Measurements from ENCODE around the gene AGFG1. TPM values are rescaled to one million over a fixed set of nuclear protein-coding genes. Genes with fewer than 3 reads are reported as not detected.

AGFG1 gene
- total RNA-seq, 1 donor from 2014 or later, result 239 TPM

GRCh38 chr2:227450926-227451654 lies 20.9 kb upstream of the AGFG1 start:
- DNase-seq (ENCODE audit: low spot score), result no peak
- intact Hi-C loops (cut with micrococcal nuclease), result no loop called here
- peaks cover under 1% of the 10 kb centered on the region for H3K36me3 Mint-ChIP-seq (ENCODE audit: low read depth)
- no peaks in the 10 kb centered on the region for H3K27me3 Mint-ChIP-seq (ENCODE audit: insufficient read depth)
- peaks cover 12% of the 10 kb centered on the region for H3K4me1 Mint-ChIP-seq (ENCODE audit: low read depth)
- H3K9me3 Mint-ChIP-seq, result no peaks in the 10 kb centered on the region
- H3K4me3 Mint-ChIP-seq, result no peak overlapping the region
- H3K27ac Mint-ChIP-seq, result no peak overlapping the region

- no peak overlapping the region for H3K27ac Mint-ChIP-seq
- H3K36me3 Mint-ChIP-seq (ENCODE audit: low read depth), result peaks cover 1% of the 10 kb centered on the region
- DNase-seq (ENCODE audit: low spot score), result no peak
- intact Hi-C loops (cut with micrococcal nuclease), result no loop called here
- H3K4me1 Mint-ChIP-seq (ENCODE audit: low read depth), result peaks cover 17% of the 10 kb centered on the region
- H3K4me3 Mint-ChIP-seq, result no peak overlapping the region
- no peaks in the 10 kb centered on the region for H3K9me3 Mint-ChIP-seq
- H3K27me3 Mint-ChIP-seq (ENCODE audit: insufficient read depth), result no peaks in the 10 kb centered on the region
Measured at GRCh38 chr2:227451655-227451992, 20.3 kb upstream of the AGFG1 start.

- H3K27ac Mint-ChIP-seq, result no peak overlapping the region
- no peak overlapping the region for H3K4me3 Mint-ChIP-seq
- peaks cover 24% of the 10 kb centered on the region for H3K4me1 Mint-ChIP-seq (ENCODE audit: low read depth)
- no peaks in the 10 kb centered on the region for H3K9me3 Mint-ChIP-seq
- DNase-seq (ENCODE audit: low spot score), result no peak
- H3K27me3 Mint-ChIP-seq (ENCODE audit: insufficient read depth), result no peaks in the 10 kb centered on the region
- H3K36me3 Mint-ChIP-seq (ENCODE audit: low read depth), result peaks cover 1% of the 10 kb centered on the region
- intact Hi-C loops (cut with micrococcal nuclease), result no loop called here
Measured at GRCh38 chr2:227453810-227454209, 18.1 kb upstream of the AGFG1 start.

GRCh38 chr2:227454323-227454860 lies 17.6 kb upstream of the AGFG1 start:
- intact Hi-C loops (cut with micrococcal nuclease), result no loop called here
- peaks cover 1% of the 10 kb centered on the region for H3K36me3 Mint-ChIP-seq (ENCODE audit: low read depth)
- H3K4me3 Mint-ChIP-seq, result no peak overlapping the region
- H3K9me3 Mint-ChIP-seq, result no peaks in the 10 kb centered on the region
- peaks cover 28% of the 10 kb centered on the region for H3K4me1 Mint-ChIP-seq (ENCODE audit: low read depth)
- no peak overlapping the region for H3K27ac Mint-ChIP-seq
- no peaks in the 10 kb centered on the region for H3K27me3 Mint-ChIP-seq (ENCODE audit: insufficient read depth)
- DNase-seq (ENCODE audit: low spot score), result no peak

DNA sequence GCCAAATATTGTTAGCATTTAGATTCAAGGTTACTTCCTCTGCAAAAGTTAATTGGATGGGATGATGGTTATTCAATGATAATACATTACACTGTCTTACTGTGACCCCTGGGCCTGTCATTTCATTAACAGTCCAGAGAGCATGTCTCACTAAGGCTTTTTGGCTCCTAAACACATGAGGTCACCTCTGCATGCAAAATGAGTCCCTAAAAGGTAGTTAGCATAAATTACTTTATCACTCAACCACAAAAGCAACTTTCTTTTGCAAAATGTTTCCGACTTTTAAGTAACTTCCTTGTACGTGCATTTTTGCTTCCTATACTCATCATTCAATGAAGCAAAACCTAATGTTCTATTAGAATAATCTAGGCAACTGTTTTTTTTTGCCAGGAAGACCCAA lies 16.8 kb upstream of the AGFG1 start:
- intact Hi-C loops (cut with micrococcal nuclease), result no loop called here
- Mint-ChIP-seq H3K36me3 (ENCODE audit: low read depth) (peaks cover 1% of the 10 kb centered on the region), H3K27ac (no peak overlapping the region), H3K4me3 (no peak overlapping the region), H3K9me3 (no peaks in the 10 kb centered on the region), H3K27me3 (ENCODE audit: insufficient read depth) (no peaks in the 10 kb centered on the region), H3K4me1 (ENCODE audit: low read depth) (peaks cover 35% of the 10 kb centered on the region)
- DNase-seq (ENCODE audit: low spot score), result no peak

GRCh38 chr2:227456102-227456501 lies 15.9 kb upstream of the AGFG1 start:
- no peaks in the 10 kb centered on the region for H3K9me3 Mint-ChIP-seq
- peaks cover 1% of the 10 kb centered on the region for H3K36me3 Mint-ChIP-seq (ENCODE audit: low read depth)
- DNase-seq (ENCODE audit: low spot score), result no peak
- intact Hi-C loops (cut with micrococcal nuclease), result no loop called here
- H3K27ac Mint-ChIP-seq, result no peak overlapping the region
- no peaks in the 10 kb centered on the region for H3K27me3 Mint-ChIP-seq (ENCODE audit: insufficient read depth)
- H3K4me1 Mint-ChIP-seq (ENCODE audit: low read depth), result peaks cover 44% of the 10 kb centered on the region
- no peak overlapping the region for H3K4me3 Mint-ChIP-seq

DNA sequence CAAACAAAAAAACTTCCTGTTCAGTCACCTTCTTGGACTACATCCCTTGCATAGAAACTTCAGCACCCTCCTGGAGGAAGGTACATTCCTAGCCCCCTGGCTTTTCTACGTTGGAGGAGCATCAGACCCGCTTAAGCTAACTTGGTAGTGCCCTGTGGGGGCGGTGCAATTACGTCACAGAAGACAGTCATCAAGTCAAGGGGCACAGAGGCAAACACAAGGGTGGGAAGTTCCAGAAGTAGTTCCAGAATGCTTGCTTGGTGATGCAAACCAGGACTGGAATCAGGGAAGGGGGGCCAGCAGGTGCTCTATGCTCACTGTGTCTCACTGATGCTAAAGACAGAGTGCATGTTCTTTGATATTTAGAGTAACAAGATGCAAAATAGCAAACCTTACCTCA lies 15.2 kb upstream of the AGFG1 start:
- Mint-ChIP-seq H3K36me3 (ENCODE audit: low read depth) (peaks cover 1% of the 10 kb centered on the region), H3K4me1 (ENCODE audit: low read depth) (peaks cover 48% of the 10 kb centered on the region), H3K27me3 (ENCODE audit: insufficient read depth) (no peaks in the 10 kb centered on the region), H3K4me3 (no peak overlapping the region), H3K27ac (no peak overlapping the region), H3K9me3 (no peaks in the 10 kb centered on the region)
- no peak for DNase-seq (ENCODE audit: low spot score)
- intact Hi-C loops (cut with micrococcal nuclease), result no loop called here

- DNase-seq (ENCODE audit: low spot score), result peak; percentile 29
- Mint-ChIP-seq H3K4me3 (peak overlapping the region; percentile 59), H3K9me3 (no peaks in the 10 kb centered on the region), H3K36me3 (ENCODE audit: low read depth) (peaks cover 1% of the 10 kb centered on the region), H3K27me3 (ENCODE audit: insufficient read depth) (no peaks in the 10 kb centered on the region), H3K4me1 (ENCODE audit: low read depth) (peaks cover 74% of the 10 kb centered on the region), H3K27ac (peak overlapping the region; percentile 84)
- intact Hi-C loops (cut with micrococcal nuclease), result loop anchor here (1.0 to 5.0 kb wide), 4 partner anchors 29 to 623 kb away; partner anchors contain the start of genes MFF and RHBDD1
Measured at GRCh38 chr2:227460070-227460485, 11.9 kb upstream of the AGFG1 start.

DNA sequence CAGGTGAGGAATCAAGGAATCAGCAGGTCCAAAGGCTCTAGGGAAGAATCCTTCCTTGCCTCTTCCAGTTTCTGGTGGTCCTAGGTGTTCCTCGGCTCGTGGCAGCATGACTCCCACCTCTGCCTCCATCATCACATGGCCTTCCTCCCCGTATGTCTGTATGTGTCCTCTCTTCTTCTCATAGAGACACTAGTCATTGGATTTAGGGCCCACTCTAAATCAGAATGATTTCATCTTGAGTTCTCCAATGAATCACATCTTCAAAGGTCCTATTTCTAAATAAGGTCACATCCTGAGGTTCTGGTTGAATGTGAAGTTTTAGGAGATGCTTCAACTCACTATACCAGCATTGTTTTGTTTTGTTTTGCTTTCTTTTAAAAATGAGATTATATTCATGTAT lies 11.1 kb upstream of the AGFG1 start:
- Mint-ChIP-seq H3K9me3 (no peaks in the 10 kb centered on the region), H3K27me3 (ENCODE audit: insufficient read depth) (no peaks in the 10 kb centered on the region), H3K27ac (peak overlapping the region; percentile 84), H3K4me1 (ENCODE audit: low read depth) (peaks cover 76% of the 10 kb centered on the region), H3K4me3 (peak overlapping the region; percentile 59), H3K36me3 (ENCODE audit: low read depth) (peaks cover 1% of the 10 kb centered on the region)
- intact Hi-C loops (cut with micrococcal nuclease), result loop anchor here (1.0 to 5.0 kb wide), 4 partner anchors 30 to 624 kb away; partner anchors contain the start of genes MFF and RHBDD1
- no peak for DNase-seq (ENCODE audit: low spot score)

DNA sequence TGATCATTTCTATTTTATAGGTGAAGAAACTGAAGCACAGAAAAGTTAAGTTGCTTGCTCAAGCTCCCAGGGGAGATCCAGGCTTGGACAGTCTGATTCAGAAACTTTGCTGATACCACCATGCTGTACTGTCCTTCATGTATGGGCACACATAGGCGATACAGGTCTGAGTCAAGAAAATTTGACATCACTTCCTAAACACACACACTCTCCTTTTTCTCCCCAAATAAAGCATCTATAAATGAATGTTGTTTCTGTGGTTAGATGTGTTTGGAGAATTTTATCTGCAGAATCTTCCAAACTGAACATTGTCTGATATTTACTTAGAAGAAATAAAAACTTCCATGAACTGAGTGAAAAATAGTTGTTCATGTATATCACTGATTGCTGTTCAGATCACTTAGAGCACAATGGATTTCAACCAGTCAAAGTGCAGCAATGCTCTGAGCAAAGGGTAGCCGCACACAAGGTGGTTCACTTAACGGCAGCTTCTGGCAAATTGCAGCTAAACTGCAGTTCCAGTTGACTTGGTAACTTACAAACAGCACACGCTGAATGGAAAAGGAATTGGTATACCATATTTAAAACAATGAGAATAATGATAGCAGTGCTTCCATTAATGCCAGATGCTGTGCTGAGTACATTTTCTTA lies 10.0 kb upstream of the AGFG1 start:
- Mint-ChIP-seq H3K27ac (peak overlapping the region; percentile 83), H3K36me3 (ENCODE audit: low read depth) (peaks cover 6% of the 10 kb centered on the region), H3K27me3 (ENCODE audit: insufficient read depth) (no peaks in the 10 kb centered on the region), H3K9me3 (no peaks in the 10 kb centered on the region), H3K4me1 (ENCODE audit: low read depth) (peaks cover 73% of the 10 kb centered on the region), H3K4me3 (peak overlapping the region; percentile 72)
- DNase-seq (ENCODE audit: low spot score), result no peak
- intact Hi-C loops (cut with micrococcal nuclease), result loop anchor here (1.0 to 5.0 kb wide), 8 partner anchors 10 to 671 kb away; partner anchors contain the start of genes AGFG1 and RHBDD1

DNA sequence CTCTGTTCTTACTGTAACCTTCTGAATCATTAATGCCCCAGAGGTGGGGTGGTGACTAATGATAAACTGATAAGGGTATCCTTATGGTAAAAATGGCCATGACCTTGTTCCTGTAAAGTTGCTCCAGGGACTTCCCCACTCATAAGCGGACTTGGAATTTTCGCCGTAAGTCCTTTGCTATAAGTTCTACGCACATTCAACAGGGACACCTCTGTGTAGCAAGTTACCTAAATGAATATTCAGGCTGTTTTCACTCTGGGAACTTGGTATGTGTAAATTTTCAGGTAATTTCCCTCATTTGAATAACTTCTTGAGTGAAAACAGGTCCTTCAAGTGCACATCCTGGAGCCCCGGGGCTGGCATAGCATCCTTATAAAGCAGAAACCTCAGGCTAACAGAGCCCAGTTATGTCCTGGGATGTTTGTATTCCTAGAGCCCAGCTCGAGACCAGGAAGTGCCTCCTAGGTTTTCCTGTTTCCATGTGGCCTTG lies 9.4 kb upstream of the AGFG1 start:
- Mint-ChIP-seq H3K4me3 (peak overlapping the region; percentile 72), H3K27ac (peak overlapping the region; percentile 83), H3K9me3 (no peaks in the 10 kb centered on the region), H3K4me1 (ENCODE audit: low read depth) (peaks cover 76% of the 10 kb centered on the region), H3K27me3 (ENCODE audit: insufficient read depth) (no peaks in the 10 kb centered on the region), H3K36me3 (ENCODE audit: low read depth) (peaks cover 6% of the 10 kb centered on the region)
- intact Hi-C loops (cut with micrococcal nuclease), result loop anchor here (1.0 to 5.0 kb wide), 7 partner anchors 10 to 671 kb away; partner anchors contain the start of genes AGFG1 and RHBDD1
- no peak for DNase-seq (ENCODE audit: low spot score)

DNA sequence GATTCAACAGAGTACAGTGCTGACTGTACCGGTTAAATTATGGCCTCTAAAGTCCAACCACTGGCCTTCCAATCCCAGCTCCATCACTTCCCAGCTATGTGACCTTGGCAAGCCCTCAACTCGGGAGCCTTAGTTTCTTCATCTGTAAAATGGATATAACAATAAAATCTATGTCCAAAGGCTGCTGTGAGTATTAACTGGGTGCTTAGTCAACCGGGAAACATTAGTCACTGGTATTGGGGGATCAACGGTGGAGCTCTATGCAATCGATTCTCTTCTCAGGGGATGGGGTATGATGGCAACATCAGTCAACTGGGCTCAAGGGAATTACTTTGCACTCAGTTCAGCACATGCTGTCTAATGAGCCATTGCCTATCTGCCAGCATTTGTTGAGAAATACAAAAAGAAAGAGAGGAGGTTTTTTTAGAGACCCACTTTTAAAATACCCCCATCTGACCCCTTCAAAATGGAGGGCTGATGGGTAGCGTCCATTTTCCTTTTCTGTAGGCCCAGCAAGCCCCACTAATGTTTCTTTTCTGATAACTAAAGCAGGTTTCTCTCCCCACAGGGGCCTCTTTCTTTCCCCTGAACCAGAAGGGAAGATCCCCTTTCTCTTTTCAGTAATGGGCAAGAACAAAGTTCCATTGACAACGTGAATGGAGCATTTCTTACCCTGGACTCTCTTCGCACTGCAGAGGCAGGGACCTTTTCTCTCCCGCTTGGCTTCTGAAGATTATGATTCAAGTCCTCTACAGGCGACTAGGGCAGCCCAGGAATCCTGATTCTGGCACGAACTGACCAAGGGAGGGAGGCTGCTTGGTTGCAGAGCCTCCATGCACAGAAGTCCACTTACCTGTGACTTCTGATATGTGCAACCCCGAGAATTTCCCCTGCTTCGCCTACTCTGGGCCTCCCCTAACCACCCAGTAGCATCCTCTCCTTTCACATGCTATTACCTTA lies 8.7 kb upstream of the AGFG1 start:
- Mint-ChIP-seq H3K36me3 (ENCODE audit: low read depth) (peaks cover 6% of the 10 kb centered on the region), H3K4me1 (ENCODE audit: low read depth) (peaks cover 83% of the 10 kb centered on the region), H3K4me3 (peak overlapping the region; percentile 50), H3K27ac (peak overlapping the region; percentile 83), H3K27me3 (ENCODE audit: insufficient read depth) (no peaks in the 10 kb centered on the region), H3K9me3 (no peaks in the 10 kb centered on the region)
- intact Hi-C loops (cut with micrococcal nuclease), result loop anchor here (1.0 to 5.0 kb wide), 7 partner anchors 9 to 672 kb away; partner anchors contain the start of genes AGFG1 and RHBDD1
- DNase-seq (ENCODE audit: low spot score), result no peak
